Kidney capillary endothelial cell (primary cell): ENCODE measurements around the gene LEUTX.
"Not testable (repeated sequence)": the region's sequence is repeated elsewhere in the genome, so short reads cannot be mapped to it uniquely, and the experiment has no call there.

Source experiments
- DNase-seq: peaks from one replicate; pipeline ENCODE4 v3.0.0-alpha.2; 2018; ENCODE audit warnings: low spot score

LEUTX gene, protein sequence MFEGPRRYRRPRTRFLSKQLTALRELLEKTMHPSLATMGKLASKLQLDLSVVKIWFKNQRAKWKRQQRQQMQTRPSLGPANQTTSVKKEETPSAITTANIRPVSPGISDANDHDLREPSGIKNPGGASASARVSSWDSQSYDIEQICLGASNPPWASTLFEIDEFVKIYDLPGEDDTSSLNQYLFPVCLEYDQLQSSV

DNA sequence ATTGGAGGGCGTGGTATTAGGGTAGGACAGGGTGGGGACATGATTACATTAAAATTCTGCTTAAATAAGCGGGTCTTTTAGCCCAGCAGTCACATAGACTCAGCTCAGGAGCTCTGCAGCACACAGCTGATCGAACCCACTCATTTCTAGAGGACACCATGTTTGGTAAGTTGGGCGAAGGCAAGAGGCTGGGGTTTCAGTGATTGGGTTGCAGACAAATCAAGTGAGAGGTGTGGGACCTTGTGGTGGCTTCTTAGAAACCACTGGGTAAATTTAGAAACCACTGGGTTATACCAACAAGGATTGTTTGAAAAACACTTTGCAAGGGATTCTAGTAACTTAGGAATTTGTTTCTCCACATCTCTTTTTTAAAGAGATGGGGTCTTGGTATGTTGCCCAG lies at the start of gene LEUTX:
Gene LEUTX, plus strand, starts transcription at position 92 of the 400 bp plus-strand sequence. Its CDS starts 67 bp downstream, at position 159.
- no peak for DNase-seq

DNA sequence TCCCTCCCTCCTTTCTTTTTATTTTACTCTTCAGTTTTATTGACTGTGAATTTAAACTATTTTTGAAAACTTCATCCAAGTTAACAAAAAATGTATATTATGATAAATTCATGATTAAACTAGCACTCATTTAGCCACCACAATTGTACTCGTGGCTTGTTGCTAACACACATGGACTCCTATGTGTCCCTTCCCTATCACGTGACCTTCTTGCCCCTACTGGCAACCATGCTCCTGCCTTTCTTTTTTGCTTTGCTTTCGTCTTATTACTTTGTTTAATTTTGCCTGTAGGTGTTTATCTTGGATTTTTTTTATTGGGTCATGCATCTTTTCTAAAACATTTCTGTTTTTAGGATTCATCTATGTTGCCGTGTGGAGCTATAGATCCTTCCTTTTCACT lies 49.1 kb upstream of the LEUTX start:
- no peak for DNase-seq

GRCh38 chr19:39731685-39732084 lies 47.0 kb upstream of the LEUTX start:
- no peak for DNase-seq

- no peak for DNase-seq
These were observed 44.8 kb upstream of the LEUTX start for GRCh38 chr19:39733841-39734240.

DNA sequence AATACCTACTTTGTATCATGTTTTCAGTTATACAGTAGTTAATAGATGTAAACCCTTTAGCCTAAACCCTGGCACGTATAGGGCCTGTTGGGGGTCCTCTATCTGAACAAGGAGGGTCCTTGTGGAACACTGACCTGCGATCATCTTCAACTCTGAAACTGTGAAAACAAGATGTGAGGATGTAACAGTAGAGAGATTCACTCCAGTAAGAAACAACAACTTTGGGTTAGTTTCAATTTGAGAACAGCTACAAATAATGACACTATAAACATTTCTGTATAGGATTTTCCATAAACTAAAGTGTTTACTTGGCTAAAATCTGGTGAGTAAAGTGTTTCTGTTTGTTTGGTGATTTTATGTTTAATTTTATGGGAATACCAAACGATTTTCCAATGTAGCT lies 43.0 kb upstream of the LEUTX start:
- no peak for DNase-seq

DNA sequence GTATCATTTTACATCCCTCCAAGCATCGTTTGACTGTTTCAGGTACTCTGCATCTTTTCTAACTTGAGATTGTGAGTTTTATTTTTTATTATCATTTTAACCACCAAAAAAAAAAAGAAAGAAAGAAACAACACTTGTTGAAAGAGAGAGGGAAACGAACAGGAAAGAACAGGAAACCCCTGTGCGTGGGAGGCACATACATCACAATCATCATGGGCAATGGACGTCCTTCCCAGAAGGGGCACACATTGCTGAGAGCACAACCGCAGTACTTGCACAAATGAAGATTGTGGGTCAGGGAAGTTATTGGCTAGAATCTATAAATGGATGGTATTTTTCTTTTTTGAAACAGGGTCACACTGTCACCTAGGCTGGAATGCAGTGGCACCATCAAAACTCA lies 42.6 kb upstream of the LEUTX start:
- DNase-seq: no peak

- DNase-seq: no peak
These were observed 41.3 kb upstream of the LEUTX start for GRCh38 chr19:39737351-39737750.

GRCh38 chr19:39737891-39738290 lies 40.8 kb upstream of the LEUTX start, which contains the start of gene CLC:
Gene CLC, minus strand, starts transcription at chr19:39738029. Its CDS starts 77 bp downstream, at chr19:39737952.
- DNase-seq: no peak

- DNase-seq: no peak
These were observed 39.8 kb upstream of the LEUTX start for GRCh38 chr19:39738814-39739213.

DNA sequence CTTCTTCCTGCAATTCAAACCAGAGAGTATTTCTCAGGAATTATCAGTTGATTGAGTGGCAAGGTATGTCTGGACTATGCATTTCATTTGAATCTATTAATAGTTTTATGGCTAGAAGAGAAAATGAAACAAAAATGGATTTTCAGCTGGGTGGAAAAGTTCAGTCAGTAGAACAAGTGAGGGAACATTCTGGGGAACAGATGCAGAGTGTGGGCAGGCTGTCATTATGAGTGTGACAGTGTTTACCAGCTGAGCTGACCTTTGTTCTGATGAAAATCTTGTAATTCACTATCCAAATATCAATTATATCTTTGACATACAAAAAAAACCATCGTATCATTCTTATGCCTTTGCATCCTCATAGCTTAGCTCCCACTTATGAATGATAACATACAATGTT lies 38.3 kb upstream of the LEUTX start:
- DNase-seq: no peak

GRCh38 chr19:39745643-39746042 lies 33.0 kb upstream of the LEUTX start:
- no peak for DNase-seq

DNA sequence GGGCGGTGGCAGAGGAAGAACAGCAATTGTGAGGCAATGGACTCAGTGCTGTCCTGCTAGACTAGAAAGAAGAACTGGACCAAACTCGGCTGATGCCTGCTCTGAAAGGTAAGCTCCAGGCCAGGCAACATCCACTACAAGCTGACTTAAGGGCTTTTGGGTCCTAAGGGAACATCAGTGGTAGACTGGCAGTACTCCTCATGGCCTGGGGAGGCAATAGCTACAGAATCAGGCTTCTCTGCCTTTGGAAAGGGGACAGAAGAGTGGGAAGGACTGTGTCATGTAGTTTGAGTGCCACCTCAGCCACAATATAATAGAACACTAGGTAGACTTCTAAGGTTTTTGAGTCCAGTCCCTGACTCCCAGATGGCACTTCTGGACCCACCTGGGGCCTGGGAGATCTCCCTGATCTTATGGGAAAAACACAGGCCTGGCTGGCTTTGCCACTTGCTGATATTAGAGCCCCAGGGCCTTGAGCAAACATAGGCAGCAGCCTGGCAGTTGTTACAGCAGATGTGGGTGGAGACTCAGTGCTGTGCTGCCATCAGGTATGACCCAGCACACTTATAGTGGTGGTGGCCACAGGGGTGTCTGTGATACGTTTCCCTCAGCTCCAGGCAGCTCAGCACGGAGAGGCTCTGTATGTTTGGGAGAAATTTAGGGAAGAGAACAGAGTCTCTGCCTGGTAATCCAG lies 31.7 kb upstream of the LEUTX start:
- DNase-seq: no peak

GRCh38 chr19:39749981-39750380 lies 28.7 kb upstream of the LEUTX start:
- DNase-seq: no peak

GRCh38 chr19:39752390-39752789 lies 26.3 kb upstream of the LEUTX start:
- DNase-seq: no peak

DNA sequence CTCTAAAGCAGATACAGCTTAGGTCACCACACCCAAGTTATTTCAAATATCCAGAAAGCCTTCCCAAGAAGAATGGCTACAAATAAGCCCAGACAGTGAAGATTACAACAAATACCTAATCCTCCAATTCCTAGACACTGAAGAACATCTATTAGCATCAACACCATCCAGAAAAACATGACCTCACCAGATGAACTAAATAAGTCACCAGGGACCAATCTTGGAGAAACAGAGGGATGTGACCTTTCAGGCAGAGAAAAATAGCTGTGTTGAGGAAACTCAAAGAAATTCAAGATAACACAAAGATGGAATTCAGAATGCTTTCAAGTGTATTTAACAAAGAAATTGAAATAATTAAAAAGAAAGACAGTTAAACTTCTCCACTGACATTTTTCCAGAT lies 25.9 kb upstream of the LEUTX start:
- DNase-seq: no peak

GRCh38 chr19:39754544-39754943 lies 24.1 kb upstream of the LEUTX start:
- no peak for DNase-seq

- DNase-seq: no peak
These were observed 23.7 kb upstream of the LEUTX start for GRCh38 chr19:39754971-39755370.

- DNase-seq: no peak
These were observed 19.0 kb upstream of the LEUTX start for GRCh38 chr19:39759457-39760184.

GRCh38 chr19:39761851-39762250 lies 16.8 kb upstream of the LEUTX start:
- DNase-seq: not testable (repeated sequence)

DNA sequence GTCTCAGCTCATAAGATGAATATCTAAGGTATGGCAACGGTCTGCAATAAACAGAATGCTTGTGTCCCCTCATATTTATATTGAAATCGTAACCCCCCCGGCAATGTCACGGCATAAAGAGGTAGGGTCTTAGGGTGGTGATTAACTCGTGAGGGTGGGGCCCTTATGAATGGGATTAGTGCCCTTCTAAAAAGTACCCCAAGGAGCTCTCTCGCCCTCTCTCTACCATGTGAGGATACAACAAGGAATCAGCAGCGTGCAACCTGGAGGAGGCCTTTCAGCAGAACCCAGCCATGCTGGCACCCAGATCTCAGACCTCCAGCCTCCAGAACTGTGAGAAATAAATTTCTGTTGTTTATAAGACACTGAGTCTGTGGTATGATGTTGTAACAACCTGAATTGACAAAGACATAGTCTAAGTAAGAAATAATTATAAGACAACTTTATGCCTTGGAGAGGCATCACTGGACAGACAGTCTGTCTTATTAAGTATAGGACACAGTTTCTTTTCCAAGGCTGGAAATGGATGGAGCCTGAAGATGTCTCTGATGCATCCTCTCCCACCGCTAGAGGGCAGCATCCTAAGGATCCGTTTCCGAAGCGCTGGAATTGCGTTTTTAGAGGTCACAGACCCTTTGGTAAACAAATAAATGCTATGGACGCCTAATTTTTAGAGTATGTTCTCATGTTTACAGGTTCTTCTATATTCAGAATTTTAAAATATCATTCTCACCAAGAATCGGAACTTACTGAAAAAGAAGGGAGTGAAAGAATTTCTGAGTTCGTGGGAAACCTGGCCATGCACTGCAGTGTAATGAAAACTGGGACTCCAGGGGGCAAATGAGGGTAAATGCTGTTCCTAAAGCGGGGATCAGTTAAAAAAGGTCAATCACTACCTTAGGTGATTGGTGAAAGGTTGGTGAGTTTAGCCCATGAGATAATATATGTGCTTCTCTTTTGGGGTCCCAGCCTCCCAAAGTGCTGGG lies 13.3 kb upstream of the LEUTX start:
- peak; percentile 44 for DNase-seq

GRCh38 chr19:39768334-39768733 lies 10.3 kb upstream of the LEUTX start:
- DNase-seq: no peak

DNA sequence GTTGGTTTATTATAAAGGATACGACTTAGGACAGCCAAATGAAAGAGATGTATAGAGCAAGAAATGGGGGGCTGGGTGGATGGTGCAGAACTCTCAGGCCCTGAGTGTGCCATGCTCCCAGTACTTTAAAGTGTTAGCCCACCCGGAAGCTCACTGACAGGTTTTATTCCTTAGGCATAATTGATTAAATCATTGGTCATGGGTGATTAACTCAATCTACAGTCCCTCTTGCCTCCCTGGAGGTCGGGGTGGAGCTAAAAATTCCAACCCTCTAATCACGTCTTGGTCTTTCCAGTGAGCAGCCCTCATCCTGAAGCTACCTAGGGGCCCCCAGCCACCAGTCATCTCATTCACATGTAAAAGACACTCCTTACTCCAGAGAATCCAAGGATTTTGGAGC lies 9.9 kb upstream of the LEUTX start:
- DNase-seq: no peak
